Kidney epithelial cell (primary cell): ENCODE data around the gene SPTB. TPM values are rescaled to one million over a fixed set of nuclear protein-coding genes. Genes with fewer than 3 reads are reported as not detected.

Experiments
- DNase-seq: peaks from one replicate; pipeline ENCODE4 v3.0.0-alpha.2; 2010; ENCODE audit warnings: low read depth
- H3K27me3 ChIP-seq: 2 replicates; pipeline ENCODE4 v1.6.0; 2011; ENCODE audit warnings: low read length; ENCODE audit not compliant: control insufficient read depth, insufficient read depth
- H3K36me3 ChIP-seq: 2 replicates; pipeline ENCODE4 v1.5.1; 2011; ENCODE audit warnings: low read length; ENCODE audit not compliant: control insufficient read depth, insufficient read depth
- H3K4me3 ChIP-seq: 2 replicates; pipeline ENCODE4 v1.5.1; 2011; ENCODE audit warnings: low read depth, mild to moderate bottlenecking, control low read depth, low read length
- total RNA-seq: library from RNA; depleted of rRNA; stranded (reverse); fragments of >200 nt; gene quantifications from 2 replicates; pipeline ENCODE4 v1.2.3, GENCODE V29; 2015
- TF ChIP-seq, protein P1 (sequence below): IDR thresholded peaks from 2 replicates; pipeline ENCODE4 v1.5.1; 2011; ENCODE audit warnings: mild to moderate bottlenecking, moderate library complexity, low read length, control low read depth, inconsistent platforms; ENCODE audit not compliant: insufficient read depth, poor library complexity, severe bottlenecking

Gene SPTB
- total RNA-seq, 1 donor from 2014 or later = 0.54 TPM

DNA sequence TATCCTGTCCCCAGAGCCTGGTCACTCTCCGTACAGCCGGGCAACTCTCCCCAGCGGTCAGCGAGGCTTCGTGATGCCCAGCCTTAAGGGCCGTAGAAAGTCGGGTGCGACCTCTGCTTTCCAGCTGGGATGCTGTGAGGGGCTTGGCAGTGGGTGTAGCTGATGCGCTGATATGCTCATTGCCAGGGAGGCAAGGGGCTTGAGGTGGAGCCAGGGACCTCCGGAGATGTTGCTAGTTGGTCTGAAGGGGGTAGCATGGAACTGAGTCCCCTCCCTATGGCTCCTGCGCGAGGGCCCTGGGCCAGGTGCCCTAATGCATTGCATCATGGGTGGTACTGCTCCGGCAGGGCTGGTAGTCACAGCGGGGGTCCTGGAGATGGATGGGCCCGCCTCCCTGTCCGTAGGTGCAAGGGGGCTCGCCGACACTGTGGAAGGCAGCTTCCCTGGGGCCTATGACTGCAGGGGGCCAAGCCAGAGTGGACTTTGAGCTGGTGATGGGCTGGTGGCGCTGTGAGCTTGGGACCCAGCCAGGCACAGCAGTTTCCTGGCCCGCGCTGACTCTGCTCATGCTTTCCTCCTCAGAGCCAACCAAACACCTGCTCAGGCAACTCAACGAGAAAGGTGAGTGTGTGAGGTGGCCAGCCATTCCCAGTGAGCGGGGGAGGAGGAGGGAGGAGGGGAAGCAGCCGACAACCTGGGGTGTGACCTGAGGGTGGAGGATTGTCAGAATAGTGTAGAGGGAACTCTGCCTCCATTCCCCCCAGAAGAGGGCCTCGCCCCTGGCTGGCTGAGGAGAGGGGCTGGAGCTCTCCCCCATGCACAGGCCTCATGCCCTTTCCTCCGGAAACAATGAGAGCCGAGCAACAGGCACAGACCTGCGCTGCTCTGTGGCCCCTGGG, 143.2 kb downstream of the SPTB start:
- Histone ChIP-seq H3K36me3 (peaks cover 12% of the 10 kb centered on the region), H3K27me3 (no peaks in the 10 kb centered on the region), H3K4me3 (no peak overlapping the region)
- TF ChIP-seq, protein P1, sequence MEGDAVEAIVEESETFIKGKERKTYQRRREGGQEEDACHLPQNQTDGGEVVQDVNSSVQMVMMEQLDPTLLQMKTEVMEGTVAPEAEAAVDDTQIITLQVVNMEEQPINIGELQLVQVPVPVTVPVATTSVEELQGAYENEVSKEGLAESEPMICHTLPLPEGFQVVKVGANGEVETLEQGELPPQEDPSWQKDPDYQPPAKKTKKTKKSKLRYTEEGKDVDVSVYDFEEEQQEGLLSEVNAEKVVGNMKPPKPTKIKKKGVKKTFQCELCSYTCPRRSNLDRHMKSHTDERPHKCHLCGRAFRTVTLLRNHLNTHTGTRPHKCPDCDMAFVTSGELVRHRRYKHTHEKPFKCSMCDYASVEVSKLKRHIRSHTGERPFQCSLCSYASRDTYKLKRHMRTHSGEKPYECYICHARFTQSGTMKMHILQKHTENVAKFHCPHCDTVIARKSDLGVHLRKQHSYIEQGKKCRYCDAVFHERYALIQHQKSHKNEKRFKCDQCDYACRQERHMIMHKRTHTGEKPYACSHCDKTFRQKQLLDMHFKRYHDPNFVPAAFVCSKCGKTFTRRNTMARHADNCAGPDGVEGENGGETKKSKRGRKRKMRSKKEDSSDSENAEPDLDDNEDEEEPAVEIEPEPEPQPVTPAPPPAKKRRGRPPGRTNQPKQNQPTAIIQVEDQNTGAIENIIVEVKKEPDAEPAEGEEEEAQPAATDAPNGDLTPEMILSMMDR = no peak
- DNase-seq = no peak

DNA sequence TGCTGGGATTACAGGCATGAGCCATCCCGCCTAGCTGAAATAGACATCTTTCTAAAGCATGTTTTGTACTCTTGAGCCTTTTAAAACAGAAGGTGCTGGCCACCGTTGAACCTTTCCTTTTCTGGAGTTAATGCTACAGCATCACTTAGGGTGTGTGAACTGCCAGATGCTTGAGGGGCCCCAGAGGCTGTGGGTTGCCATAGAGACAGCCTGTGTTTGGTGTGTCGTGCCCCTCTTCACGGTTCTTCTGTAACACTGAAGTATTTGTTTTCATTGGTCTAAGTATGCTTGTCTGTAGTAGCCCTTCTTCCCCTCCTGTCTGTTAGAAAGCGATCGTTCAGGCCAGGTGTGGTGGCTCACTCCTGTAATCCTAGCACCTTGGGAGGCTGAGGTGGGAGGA, 144.7 kb downstream of the SPTB start:
- TF ChIP-seq, protein P1 = no peak

DNA sequence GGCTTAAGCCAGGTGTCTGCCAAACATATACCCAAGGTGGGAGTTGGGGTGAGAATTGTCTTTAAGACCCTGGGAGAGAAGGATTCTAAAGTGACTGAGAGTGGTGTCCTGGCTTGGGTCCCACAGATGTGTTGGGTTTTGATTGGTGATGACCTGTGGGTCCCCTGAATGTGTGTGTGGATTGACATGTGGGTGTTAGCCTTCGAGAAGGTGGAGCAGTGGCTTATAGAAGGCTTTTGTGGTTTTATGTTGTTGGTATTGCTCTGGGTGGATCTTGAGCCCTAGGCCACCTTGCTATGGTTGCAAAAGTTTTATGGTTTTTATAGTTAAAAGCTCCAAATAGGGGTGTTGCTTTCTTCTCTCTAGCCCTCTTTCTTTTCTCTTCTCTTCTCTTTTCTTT, 145.8 kb downstream of the SPTB start:
- H3K36me3 ChIP-seq = peaks cover 12% of the 10 kb centered on the region
- TF ChIP-seq, protein P1 = no peak
- no peak overlapping the region for H3K4me3 ChIP-seq
- no peaks in the 10 kb centered on the region for H3K27me3 ChIP-seq
- no peak for DNase-seq

More for the DNA sequence above, 144.7 kb downstream of the SPTB start:
- no peak for DNase-seq
- no peaks in the 10 kb centered on the region for H3K27me3 ChIP-seq
- H3K36me3 ChIP-seq = peaks cover 12% of the 10 kb centered on the region
- no peak overlapping the region for H3K4me3 ChIP-seq

DNA sequence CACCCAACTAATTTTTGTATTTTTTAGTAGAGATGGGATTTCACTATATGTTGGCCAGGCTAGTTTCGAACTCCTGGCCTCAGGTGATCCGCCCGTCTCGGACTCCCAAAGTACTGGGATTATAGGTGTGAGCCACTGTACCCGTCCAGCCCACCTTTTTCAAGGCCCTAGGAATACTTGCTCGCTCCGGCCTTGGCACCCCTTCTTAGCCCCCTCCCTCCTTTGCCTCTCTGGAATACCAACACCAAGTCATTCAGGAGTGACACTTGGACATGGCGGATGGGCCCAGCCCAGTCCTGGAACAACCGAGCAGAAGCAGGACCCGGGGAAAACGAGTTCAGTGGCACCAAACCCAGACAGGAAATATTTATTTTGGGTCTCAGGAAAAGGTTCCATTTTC, 146.4 kb downstream of the SPTB start:
- TF ChIP-seq, protein P1 = no peak
- H3K4me3 ChIP-seq = no peak overlapping the region
- no peaks in the 10 kb centered on the region for H3K27me3 ChIP-seq
- DNase-seq = no peak
- peaks cover 11% of the 10 kb centered on the region for H3K36me3 ChIP-seq

DNA sequence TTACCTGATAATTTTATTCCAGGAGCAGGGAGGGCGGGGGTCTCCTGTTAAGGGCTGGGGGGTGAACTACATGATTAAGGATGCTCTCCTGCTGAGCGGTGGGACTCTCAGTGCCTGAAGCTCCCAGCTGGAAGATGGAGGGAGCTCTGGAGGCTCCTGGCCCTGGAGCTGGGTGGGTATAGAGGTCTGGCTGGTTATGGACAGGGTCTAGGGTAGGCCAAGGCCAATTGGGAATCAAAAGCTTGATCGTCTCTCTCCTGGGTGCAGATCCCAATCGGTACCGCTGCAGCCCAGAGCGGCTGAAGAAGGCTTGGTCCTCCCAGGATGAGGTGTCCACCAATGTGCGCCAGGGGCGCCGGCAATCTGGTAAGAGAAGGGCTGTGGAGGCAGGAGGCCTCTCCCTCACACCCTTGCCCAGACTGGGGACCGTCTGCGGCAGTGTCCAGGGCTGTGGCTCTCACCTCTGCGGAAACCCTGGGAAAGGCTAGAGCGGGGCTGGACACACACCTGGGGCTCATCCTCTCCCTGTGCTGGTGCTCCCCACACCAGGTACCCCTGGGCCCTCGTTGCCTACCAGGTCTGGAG, 147.1 kb downstream of the SPTB start:
- peaks cover 13% of the 10 kb centered on the region for H3K36me3 ChIP-seq
- no peaks in the 10 kb centered on the region for H3K27me3 ChIP-seq
- H3K4me3 ChIP-seq = no peak overlapping the region
- TF ChIP-seq, protein P1 = no peak
- no peak for DNase-seq
